ENCODE results near the gene BCL2.

BCL2 gene

DNA sequence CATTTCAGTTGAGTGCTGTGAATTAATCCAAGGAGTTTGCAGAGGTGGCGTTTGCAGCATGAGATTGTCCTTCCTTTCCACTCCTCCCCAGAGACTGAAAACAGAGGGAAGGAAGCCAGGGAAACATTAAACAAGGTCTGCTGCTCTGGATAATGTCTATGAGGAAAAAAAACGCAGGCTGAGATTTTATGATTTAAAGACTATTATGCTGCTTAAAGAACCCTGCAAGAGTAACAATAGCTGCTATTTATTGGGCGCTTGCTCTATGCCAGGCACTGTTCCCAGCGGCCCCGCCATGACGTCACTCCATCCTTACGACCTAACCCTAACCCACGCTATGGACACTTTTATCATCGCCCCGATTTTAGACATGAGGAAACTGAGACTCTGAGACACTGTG lies 222.4 kb downstream of the BCL2 start:
- Histone ChIP-seq H3K4me3 (IDR thresholded peaks at IDR 0.05; ENCODE audit: insufficient read depth, low read depth, low read length) (no peak overlapping the region), H3K4me2 (no peak overlapping the region), H3K4me1 (ENCODE audit: low read depth, poor library complexity, severe bottlenecking) (peaks cover 47% of the 10 kb centered on the region), H2AFZ (ENCODE audit: low read depth) (no peak overlapping the region), H3K79me2 (ENCODE audit: insufficient read depth, low read depth) (no peaks in the 10 kb centered on the region), H3K9ac (no peak overlapping the region), H4K20me1 (ENCODE audit: insufficient read depth) (no peaks in the 10 kb centered on the region), H3K27ac (no peak overlapping the region), H3K36me3 (ENCODE audit: insufficient read depth) (no peaks in the 10 kb centered on the region), H3K27me3 (ENCODE audit: insufficient read depth, low read depth) (no peaks in the 10 kb centered on the region)
- TF ChIP-seq, protein P1, sequence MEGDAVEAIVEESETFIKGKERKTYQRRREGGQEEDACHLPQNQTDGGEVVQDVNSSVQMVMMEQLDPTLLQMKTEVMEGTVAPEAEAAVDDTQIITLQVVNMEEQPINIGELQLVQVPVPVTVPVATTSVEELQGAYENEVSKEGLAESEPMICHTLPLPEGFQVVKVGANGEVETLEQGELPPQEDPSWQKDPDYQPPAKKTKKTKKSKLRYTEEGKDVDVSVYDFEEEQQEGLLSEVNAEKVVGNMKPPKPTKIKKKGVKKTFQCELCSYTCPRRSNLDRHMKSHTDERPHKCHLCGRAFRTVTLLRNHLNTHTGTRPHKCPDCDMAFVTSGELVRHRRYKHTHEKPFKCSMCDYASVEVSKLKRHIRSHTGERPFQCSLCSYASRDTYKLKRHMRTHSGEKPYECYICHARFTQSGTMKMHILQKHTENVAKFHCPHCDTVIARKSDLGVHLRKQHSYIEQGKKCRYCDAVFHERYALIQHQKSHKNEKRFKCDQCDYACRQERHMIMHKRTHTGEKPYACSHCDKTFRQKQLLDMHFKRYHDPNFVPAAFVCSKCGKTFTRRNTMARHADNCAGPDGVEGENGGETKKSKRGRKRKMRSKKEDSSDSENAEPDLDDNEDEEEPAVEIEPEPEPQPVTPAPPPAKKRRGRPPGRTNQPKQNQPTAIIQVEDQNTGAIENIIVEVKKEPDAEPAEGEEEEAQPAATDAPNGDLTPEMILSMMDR (conservative IDR thresholded peaks at IDR 0.05; ENCODE audit: low read depth, low read length): no peak

DNA sequence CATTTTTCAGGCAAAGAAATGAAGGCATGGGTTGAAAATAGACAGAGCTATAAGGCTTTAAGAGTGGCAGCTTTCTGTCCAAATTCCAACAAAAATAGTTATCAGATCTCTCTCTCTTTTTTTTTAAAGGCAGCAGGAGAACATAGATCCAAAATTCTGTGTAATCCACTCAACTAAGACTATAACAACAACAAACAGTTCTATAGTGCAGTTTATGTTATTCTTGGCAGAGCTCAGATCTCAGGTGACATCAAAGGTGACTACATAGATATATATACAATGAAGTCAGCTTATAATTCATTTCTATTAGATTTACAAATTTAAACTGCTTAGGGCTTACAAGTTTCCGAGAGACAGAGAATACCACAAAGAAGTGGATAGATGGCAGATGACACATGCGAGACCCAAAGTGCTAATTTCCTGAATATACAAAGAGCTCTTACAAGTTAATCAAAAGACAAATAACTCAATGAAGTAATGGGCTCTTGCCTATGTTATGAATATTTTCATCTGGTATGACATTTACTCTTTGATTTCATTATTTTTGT lies 223.2 kb downstream of the BCL2 start:
- Histone ChIP-seq H3K4me3 (IDR thresholded peaks at IDR 0.05; ENCODE audit: insufficient read depth, low read depth, low read length) (no peak overlapping the region), H3K9ac (no peak overlapping the region), H3K79me2 (ENCODE audit: insufficient read depth, low read depth) (no peaks in the 10 kb centered on the region), H3K4me2 (no peak overlapping the region), H3K4me1 (ENCODE audit: low read depth, poor library complexity, severe bottlenecking) (peaks cover 44% of the 10 kb centered on the region), H3K27me3 (ENCODE audit: insufficient read depth, low read depth) (no peaks in the 10 kb centered on the region), H3K27ac (no peak overlapping the region), H4K20me1 (ENCODE audit: insufficient read depth) (no peaks in the 10 kb centered on the region), H3K36me3 (ENCODE audit: insufficient read depth) (no peaks in the 10 kb centered on the region), H2AFZ (ENCODE audit: low read depth) (no peak overlapping the region)
- TF ChIP-seq, protein P1 (conservative IDR thresholded peaks at IDR 0.05; ENCODE audit: low read depth, low read length): no peak

DNA sequence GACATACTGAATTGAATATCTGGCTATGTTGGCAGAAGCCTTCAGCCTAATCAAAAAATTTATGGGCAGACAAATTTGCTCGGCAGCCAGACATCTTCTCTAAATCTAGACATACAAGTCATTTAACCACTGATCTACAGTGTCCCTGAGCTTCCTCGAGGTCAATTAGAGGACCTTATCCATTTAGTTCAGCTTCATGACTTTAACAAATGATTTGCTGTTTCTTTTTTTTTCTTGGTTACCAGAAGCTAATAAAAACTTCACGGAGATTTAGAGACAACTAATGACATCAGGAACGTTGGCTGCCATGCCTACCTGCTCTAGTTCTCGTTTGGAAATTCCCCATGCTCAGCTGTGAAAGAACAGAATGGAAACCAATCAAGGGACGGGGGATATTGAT lies 223.8 kb downstream of the BCL2 start:
- Histone ChIP-seq H3K36me3 (ENCODE audit: insufficient read depth) (no peaks in the 10 kb centered on the region), H3K9ac (no peak overlapping the region), H3K27me3 (ENCODE audit: insufficient read depth, low read depth) (no peaks in the 10 kb centered on the region), H3K79me2 (ENCODE audit: insufficient read depth, low read depth) (no peaks in the 10 kb centered on the region), H3K4me3 (IDR thresholded peaks at IDR 0.05; ENCODE audit: insufficient read depth, low read depth, low read length) (no peak overlapping the region), H4K20me1 (ENCODE audit: insufficient read depth) (no peaks in the 10 kb centered on the region), H3K4me2 (no peak overlapping the region), H3K27ac (no peak overlapping the region), H2AFZ (ENCODE audit: low read depth) (no peak overlapping the region), H3K4me1 (ENCODE audit: low read depth, poor library complexity, severe bottlenecking) (peaks cover 37% of the 10 kb centered on the region)
- TF ChIP-seq, protein P1 (conservative IDR thresholded peaks at IDR 0.05; ENCODE audit: low read depth, low read length): no peak

DNA sequence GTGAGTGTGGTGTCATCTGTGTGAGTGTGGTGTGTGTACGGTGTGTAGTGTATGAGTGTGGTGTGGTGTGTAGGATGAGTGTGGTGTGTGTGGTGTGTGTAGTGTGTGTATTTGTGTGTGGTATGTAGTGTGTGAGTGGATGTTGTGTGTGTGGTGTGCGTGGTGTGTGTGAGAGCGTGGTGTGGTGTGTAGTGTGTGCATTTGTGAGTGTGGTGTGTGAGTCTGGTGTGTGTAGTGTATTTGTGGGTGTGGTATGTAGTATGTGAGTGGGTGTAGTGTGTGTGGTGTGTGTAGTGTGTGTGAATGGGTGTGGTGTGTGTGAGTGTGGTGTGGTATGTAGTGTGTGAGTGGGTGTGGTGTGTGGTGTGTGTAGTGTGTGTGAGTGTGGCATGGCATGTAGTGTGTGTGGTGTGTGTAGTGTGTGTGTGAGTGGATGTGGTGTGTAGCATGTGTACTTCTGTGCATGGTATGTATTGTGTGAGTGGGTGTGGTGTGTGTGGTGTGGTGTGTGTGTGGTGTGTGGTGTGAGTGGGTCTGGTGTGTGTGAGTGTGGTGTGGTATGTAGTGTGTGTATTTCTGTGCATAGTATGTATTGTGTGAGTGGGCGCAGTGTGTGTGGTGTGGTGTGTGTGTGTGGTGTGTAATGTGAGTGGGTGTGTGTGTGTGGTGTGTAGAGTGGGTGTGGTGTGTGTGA lies 227.8 kb downstream of the BCL2 start:
- Histone ChIP-seq H3K4me3 (IDR thresholded peaks at IDR 0.05; ENCODE audit: insufficient read depth, low read depth, low read length) (no peak overlapping the region), H3K4me1 (ENCODE audit: low read depth, poor library complexity, severe bottlenecking) (no peaks in the 10 kb centered on the region), H3K9ac (no peak overlapping the region), H3K79me2 (ENCODE audit: insufficient read depth, low read depth) (no peaks in the 10 kb centered on the region), H3K27ac (no peak overlapping the region), H2AFZ (ENCODE audit: low read depth) (no peak overlapping the region), H3K27me3 (ENCODE audit: insufficient read depth, low read depth) (no peaks in the 10 kb centered on the region), H3K4me2 (no peak overlapping the region), H4K20me1 (ENCODE audit: insufficient read depth) (no peaks in the 10 kb centered on the region), H3K36me3 (ENCODE audit: insufficient read depth) (no peaks in the 10 kb centered on the region)
- TF ChIP-seq, protein P1 (conservative IDR thresholded peaks at IDR 0.05; ENCODE audit: low read depth, low read length): no peak

Measured in KMS-11 (cell line).